Thymus (tissue), 11 donors: ENCODE results near the gene DUS1L. TPM values are rescaled to one million over a fixed set of nuclear protein-coding genes. Genes with fewer than 3 reads are reported as not detected.

Source experiments
- DNase-seq, 9 donors: peaks; one replicate each; pipeline ENCODE4 v3.0.0-alpha.2; 2013; ENCODE audit warnings: low spot score in 9 of 9, low read depth in 6 of 9, missing footprints in 1 of 9
- H3K27ac ChIP-seq, 2 donors: one replicate each; pipeline ENCODE4 v1.5.1; 2013; ENCODE audit warnings: control low read depth in 1 of 2, low read depth in 1 of 2, low read length in 1 of 2, mild to moderate bottlenecking in 1 of 2, moderate library complexity in 1 of 2
- H3K27me3 ChIP-seq, 2 donors: one replicate each; pipeline ENCODE4 v1.5.1; 2013; ENCODE audit warnings: low read length in 1 of 2; ENCODE audit not compliant: control insufficient read depth in 2 of 2, insufficient read depth in 1 of 2
- H3K36me3 ChIP-seq, 2 donors: one replicate each; pipeline ENCODE4 v1.5.1; 2013; ENCODE audit warnings: low read length in 1 of 2, mild to moderate bottlenecking in 1 of 2, moderate library complexity in 1 of 2; ENCODE audit not compliant: control insufficient read depth in 2 of 2, insufficient read depth in 2 of 2
- H3K4me1 ChIP-seq, 2 donors: one replicate each; pipeline ENCODE4 v1.5.1; 2013; ENCODE audit warnings: low read length in 2 of 2; ENCODE audit not compliant: control insufficient read depth in 2 of 2, insufficient read depth in 2 of 2
- H3K4me3 ChIP-seq, 2 donors: one replicate each; pipeline ENCODE4 v1.5.1; 2013; ENCODE audit warnings: low read length in 2 of 2, control low read depth in 1 of 2, mild to moderate bottlenecking in 1 of 2
- H3K9me3 ChIP-seq, 2 donors: one replicate each; pipeline ENCODE4 v1.5.1; 2013; ENCODE audit warnings: low read length in 1 of 2, mild to moderate bottlenecking in 1 of 2; ENCODE audit not compliant: control insufficient read depth in 2 of 2, insufficient read depth in 1 of 2
- WGBS: extraction: QIAGEN DNeasy Blood & Tissue Kit; methylation state at CpG from one replicate; pipeline ENCODE4 v1.1.7; 2013; 5-methylcytosine and 5-hydroxymethylcytosine counted together
- polyA plus RNA-seq: library from polyadenylated mRNA; stranded (reverse); fragments of 200-250 nt; gene quantifications from one replicate; pipeline ENCODE4 v1.2.3, GENCODE V29; 2013
- total RNA-seq: library from RNA; stranded (reverse); fragments of 120-200 nt; gene quantifications from one replicate; pipeline ENCODE4 v1.2.4, GENCODE V29; 2013
- donor health status: healthy.

DUS1L gene
- total and polyA plus RNA-seq, 2 donors, result 57.9 to 147 TPM

- H3K27ac ChIP-seq, result peak overlapping the region; percentile 60 to 87
- WGBS, result 1% methylated on average over 77 of the region's 77 CpGs
- peaks cover 0 to 5% of the 10 kb centered on the region in 2 donors for H3K9me3 ChIP-seq
- DNase-seq, result no peak
- H3K36me3 ChIP-seq, result peaks cover 46 to 50% of the 10 kb centered on the region in 2 donors
- H3K27me3 ChIP-seq, result no peaks in the 10 kb centered on the region
- peaks cover 31 to 41% of the 10 kb centered on the region in 2 donors for H3K4me1 ChIP-seq
- H3K4me3 ChIP-seq, result peak overlapping the region; percentile 56 to 89
These were observed 31.7 kb upstream of the DUS1L start for GRCh38 chr17:82097184-82097918.

- Histone ChIP-seq H3K27ac (no peak overlapping the region), H3K36me3 (peaks cover 52 to 56% of the 10 kb centered on the region in 2 donors)
These were observed 31.1 kb upstream of the DUS1L start for GRCh38 chr17:82096709-82097183.

DNA sequence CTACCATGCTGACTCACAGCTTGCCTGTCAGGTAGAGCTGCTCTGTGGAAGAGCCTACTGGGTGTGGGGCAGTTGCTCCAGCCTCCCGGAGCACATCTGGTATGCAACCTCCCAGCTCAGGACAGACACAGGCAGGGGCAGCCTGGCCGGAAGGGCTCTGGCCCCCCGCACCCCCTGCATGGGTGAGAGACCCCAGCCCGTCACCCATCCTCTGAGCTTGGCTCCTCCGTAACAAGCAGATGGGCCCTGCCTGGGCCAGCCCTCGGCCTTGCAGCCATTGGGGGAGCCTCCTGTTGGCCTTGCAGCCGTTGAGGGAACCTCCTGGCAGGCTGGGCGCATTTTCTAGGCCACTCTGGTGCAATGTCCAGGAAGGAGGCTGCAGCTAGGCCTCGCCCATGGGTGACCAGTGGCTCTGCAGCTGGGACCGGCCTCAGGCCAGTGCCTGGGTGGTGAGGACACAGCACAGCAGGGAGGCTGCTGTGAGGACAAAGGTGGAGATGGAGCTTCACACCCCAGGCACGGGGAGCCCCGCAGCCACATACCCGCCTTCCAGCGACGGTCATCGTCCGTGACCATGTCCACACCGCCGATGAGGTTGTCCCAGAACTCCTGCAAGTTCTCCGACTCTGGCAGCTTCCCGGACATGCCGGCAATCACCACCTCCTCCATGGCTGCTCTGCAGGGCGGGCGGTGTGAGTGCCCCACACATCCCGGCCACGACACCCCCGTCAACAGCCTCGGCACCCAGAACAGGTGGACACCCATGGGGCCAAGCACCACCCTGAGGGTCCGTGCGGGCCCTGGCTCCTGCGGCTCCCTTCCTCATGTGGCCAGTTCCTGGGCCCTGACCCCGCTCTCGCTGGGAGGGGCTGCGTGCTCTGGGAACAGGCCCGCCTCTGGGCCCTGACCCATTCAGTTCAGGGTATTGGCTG is 30.4 kb upstream of the DUS1L start:
- no peak for DNase-seq
- Histone ChIP-seq H3K36me3 (peaks cover 55 to 63% of the 10 kb centered on the region in 2 donors), H3K4me1 (peaks cover 25 to 31% of the 10 kb centered on the region in 2 donors), H3K4me3 (peak overlapping the region in 1 of 2 donors; percentile 55), H3K27me3 (no peaks in the 10 kb centered on the region), H3K27ac (no peak overlapping the region), H3K9me3 (peaks cover 0 to 5% of the 10 kb centered on the region in 2 donors)
- WGBS, result 97% methylated on average over 35 of the region's 35 CpGs

More at GRCh38 chr17:82096709-82097183, 31.1 kb upstream of the DUS1L start:
- peaks cover 0 to 5% of the 10 kb centered on the region in 2 donors for H3K9me3 ChIP-seq
- H3K4me3 ChIP-seq, result peak overlapping the region; percentile 55 to 89
- no peak for DNase-seq
- H3K4me1 ChIP-seq, result peaks cover 28 to 38% of the 10 kb centered on the region in 2 donors
- H3K27me3 ChIP-seq, result no peaks in the 10 kb centered on the region
- WGBS, result 83% methylated on average over 8 of the region's 8 CpGs

DNA sequence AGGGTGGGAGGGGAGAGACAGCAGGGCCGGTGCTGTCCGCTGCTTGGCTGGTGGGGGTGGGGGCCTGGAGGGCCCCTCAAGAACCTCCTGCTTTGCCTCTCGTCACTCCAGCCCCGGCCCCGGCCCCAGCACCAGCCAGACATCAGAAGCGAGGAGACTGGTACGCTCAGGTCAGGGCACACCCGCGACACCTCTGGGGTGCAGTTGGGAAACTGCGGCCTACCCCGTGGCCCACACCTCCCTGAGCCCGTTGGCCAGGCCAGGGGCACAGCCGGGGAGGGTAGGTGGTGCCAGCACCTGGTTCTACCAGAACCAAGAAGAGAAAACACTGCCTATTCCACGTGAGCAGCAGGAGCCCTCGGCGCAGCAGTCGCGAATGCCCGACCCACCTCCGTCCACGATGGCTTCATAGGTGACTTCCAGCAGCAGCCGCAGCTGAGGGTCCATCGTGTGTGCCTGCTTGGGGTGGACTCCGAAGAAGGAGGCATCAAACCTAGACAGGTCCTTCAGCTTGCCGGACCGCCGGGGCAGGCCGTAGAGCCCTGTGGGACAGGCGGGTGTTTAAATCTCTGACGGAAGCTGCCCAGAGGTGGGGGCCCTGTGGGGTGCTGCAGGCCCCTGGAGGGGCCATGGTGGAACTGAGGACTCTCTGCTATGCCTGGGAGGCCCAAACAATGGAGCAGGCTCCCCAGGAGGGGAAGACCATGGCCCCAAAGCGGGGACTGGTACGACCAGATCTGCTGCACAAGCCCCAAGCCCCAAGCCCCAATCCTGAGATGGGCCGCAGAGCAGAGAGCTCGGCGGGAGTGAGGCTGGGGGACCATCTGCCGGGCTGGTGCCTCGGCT is 29.6 kb upstream of the DUS1L start:
- no peaks in the 10 kb centered on the region for H3K27me3 ChIP-seq
- H3K27ac ChIP-seq, result peak overlapping the region in 1 of 2 donors; percentile 4
- H3K4me3 ChIP-seq, result no peak overlapping the region
- H3K4me1 ChIP-seq, result peaks cover 21 to 22% of the 10 kb centered on the region in 2 donors
- WGBS, result 97% methylated on average over 37 of the region's 37 CpGs
- H3K36me3 ChIP-seq, result peaks cover 61 to 65% of the 10 kb centered on the region in 2 donors
- H3K9me3 ChIP-seq, result no peaks in the 10 kb centered on the region
- no peak for DNase-seq

- H3K4me3 ChIP-seq, result no peak overlapping the region
- peaks cover 80 to 81% of the 10 kb centered on the region in 2 donors for H3K36me3 ChIP-seq
- peaks cover 11 to 13% of the 10 kb centered on the region in 2 donors for H3K4me1 ChIP-seq
- DNase-seq, result no peak
- WGBS, result 97% methylated on average over 40 of the region's 40 CpGs
- no peaks in the 10 kb centered on the region for H3K27me3 ChIP-seq
- H3K27ac ChIP-seq, result no peak overlapping the region
- H3K9me3 ChIP-seq, result no peaks in the 10 kb centered on the region
These were observed 27.6 kb upstream of the DUS1L start for GRCh38 chr17:82092995-82093751.

DNA sequence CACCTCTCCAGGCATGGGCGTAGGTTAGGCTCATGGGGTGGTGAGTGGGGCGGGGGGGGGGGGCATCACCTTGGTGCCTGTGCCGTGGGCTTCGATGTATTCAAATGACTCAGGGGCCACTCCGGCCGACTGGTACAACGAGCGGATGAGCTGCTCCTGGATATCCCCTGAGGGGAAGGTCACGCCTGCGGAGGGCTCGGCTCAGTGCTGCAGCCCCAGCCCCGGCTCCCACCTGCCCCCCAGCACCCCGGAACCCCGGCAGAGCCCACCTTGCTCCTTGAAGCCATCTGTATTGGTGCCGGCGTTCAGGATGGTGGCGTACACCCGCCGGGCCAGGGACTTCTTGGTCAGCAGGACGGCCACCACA is 27.0 kb upstream of the DUS1L start:
- Histone ChIP-seq H3K9me3 (no peaks in the 10 kb centered on the region), H3K4me1 (peaks cover 11 to 13% of the 10 kb centered on the region in 2 donors), H3K27me3 (no peaks in the 10 kb centered on the region), H3K4me3 (no peak overlapping the region), H3K36me3 (peaks cover 86% of the 10 kb centered on the region in 2 donors), H3K27ac (no peak overlapping the region)
- 97% methylated on average over 20 of the region's 20 CpGs for WGBS
- DNase-seq, result no peak

DNA sequence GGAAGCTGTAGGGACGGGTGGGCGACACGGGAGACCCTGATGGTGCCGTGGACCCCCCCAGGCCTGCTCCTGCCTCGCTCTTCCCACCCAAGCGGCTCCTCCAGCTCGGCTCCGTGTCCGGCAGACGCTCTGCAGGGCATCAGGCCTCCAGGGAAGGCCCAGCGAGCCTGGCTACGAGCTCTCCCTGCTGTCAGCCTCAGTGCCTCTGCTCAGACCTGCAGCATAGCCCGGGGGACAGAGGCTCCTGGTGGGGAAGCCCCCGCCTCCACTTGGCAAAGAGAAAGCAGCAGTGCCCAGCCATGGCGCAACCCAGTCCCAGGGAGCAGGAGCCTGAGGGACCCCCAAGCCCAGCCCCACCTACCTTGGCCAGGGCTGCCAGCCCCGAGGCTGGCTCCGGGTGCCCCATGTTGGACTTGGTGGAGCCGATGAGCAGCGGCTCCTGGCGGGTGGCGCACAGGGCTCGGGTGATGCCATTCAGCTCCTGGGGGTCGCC is 26.5 kb upstream of the DUS1L start:
- Histone ChIP-seq H3K9me3 (no peaks in the 10 kb centered on the region), H3K4me1 (peaks cover 10 to 11% of the 10 kb centered on the region in 2 donors), H3K27me3 (no peaks in the 10 kb centered on the region), H3K27ac (no peak overlapping the region), H3K36me3 (peaks cover 90 to 91% of the 10 kb centered on the region in 2 donors), H3K4me3 (no peak overlapping the region)
- no peak for DNase-seq
- WGBS, result 95% methylated on average over 23 of the region's 23 CpGs
